ENCODE measurements around the gene HOXB2.

- TF ChIP-seq TEAD4 (CRISPR knock-in tag; IDR thresholded peaks at IDR 0.05) (no peak), FOXJ3 (CRISPR knock-in tag; IDR thresholded peaks at IDR 0.05; ENCODE audit: borderline replicate concordance) (no peak), CTCF (IDR thresholded peaks at IDR 0.05) (no peak), EMX1 (CRISPR knock-in tag; IDR thresholded peaks at IDR 0.05) (no peak), ZNF263 (CRISPR knock-in tag; IDR thresholded peaks at IDR 0.05; ENCODE audit: low read depth) (no peak), TP53 (CRISPR knock-in tag; IDR thresholded peaks at IDR 0.05) (no peak), ARID4B (CRISPR knock-in tag; IDR thresholded peaks at IDR 0.05; ENCODE audit: borderline replicate concordance) (no peak), ZNF232 (CRISPR knock-in tag; IDR thresholded peaks at IDR 0.05) (no peak)
These were observed 21.8 kb upstream of the HOXB2 start for GRCh38 chr17:48566717-48567116.

Data from WTC11 (cell line).